OCI-M2 (cell line): ENCODE data around the gene B3GALT4.
A peak's percentile ranks its signal among the peaks of the same experiment; 100 is the strongest.
"Not testable (repeated sequence)": the region's sequence is repeated elsewhere in the genome, so short reads cannot be mapped to it uniquely, and the experiment has no call there.

Experiments used
- DNase-seq: peaks from one replicate; lab custom pipeline; 2025; ENCODE audit not compliant: unreplicated experiment; lab: John Stamatoyannopoulos, UW

The B3GALT4 gene, protein sequence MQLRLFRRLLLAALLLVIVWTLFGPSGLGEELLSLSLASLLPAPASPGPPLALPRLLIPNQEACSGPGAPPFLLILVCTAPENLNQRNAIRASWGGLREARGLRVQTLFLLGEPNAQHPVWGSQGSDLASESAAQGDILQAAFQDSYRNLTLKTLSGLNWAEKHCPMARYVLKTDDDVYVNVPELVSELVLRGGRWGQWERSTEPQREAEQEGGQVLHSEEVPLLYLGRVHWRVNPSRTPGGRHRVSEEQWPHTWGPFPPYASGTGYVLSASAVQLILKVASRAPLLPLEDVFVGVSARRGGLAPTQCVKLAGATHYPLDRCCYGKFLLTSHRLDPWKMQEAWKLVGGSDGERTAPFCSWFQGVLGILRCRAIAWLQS

DNA sequence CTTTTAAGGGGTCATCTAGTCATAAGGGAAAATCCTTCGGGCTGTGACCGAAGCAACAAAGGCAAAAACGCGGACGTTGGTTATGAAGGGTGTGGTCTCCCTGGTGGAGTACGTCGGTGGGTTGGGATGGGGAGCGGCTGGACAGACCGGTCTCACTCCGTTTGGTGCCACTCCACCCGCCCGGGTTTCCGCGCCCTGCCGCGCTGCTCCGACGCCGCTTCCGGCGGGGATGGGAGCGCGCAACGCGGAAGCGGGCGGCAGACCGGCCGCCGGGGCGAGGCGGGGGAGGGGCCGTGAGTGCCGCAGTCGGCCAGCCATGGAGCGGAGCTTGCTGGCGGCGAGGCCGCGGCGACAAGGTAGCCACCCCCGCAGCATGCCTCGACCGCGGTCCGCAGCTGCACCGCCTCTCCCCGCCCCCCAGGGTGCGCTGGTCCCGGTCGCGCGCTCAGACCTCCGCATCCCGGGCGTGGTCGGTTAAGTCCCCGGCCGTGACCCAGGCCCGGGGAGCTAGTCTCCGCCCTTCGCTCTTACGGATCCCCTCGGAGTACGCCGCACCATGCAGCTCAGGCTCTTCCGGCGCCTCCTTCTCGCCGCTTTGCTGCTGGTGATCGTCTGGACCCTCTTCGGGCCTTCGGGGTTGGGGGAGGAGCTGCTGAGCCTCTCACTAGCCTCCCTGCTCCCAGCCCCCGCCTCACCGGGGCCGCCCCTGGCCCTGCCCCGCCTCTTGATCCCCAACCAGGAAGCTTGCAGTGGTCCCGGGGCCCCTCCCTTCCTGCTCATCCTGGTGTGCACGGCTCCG, at the start of gene B3GALT4:
B3GALT4 (plus strand) TSS at position 260 of the 799 bp plus-strand sequence; CDS start at position 557, 297 bp downstream.
- no peak for DNase-seq

DNA sequence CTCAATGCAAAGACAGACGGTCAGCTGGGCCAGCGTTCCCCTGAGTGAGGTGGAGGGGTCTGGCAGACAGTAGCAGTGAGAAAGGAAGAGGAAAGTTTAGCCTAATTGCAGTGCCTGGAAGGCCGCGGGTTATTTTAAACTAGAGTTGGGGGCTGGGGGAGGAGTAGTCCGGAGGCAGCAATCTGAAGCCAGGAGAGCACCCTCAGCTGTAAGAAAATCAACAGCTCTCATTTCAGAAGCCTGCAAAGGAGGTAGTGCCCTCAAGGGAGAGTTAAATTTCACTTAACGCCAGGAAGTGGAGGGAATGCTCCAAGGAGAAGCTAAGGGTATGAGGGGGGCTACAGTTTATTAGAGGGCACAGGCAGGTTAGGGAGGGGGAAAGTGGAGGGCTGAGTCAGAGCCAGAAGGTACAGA, 41.7 kb upstream of the B3GALT4 start:
- DNase-seq: no peak

DNA sequence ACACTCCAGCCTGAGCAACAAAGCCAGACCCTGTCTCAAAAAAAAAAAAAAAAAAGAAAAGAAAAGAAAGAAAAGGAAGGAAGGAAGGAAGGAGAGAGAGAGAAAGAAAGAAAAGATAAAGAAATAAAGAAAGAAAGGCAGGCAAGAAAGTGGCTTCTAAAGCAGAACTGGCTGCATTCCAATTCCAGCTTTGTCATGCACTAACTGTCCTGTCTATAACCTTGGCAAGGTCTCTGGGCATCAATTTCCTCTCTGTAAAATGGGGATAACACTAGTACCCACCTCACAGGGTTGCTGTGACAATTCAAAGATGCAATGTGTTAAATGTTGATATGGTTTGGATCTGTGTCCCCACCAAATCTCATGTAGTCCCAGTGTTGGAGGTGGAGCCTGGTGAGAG, 40.6 kb upstream of the B3GALT4 start:
- DNase-seq: no peak

DNA sequence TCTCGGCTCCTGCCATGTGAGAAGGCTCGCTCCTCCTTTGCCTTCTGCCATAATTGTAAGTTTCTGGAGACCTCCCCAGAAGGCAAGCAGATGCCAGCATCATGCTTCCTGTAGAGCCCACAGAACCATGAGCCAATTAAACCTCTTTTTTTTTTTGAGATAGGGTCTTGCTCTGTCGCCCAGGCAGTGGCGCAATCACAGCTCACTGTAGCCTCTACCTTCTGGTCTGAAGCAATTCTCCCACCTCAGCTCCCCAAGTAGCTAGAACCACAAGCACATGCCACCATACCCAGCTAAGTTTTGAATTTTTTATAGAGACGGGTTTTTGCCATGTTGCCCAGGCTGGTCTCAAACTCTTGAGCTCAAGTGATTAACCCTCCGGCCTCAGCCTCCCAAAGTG, 40.1 kb upstream of the B3GALT4 start:
- DNase-seq: no peak

DNA sequence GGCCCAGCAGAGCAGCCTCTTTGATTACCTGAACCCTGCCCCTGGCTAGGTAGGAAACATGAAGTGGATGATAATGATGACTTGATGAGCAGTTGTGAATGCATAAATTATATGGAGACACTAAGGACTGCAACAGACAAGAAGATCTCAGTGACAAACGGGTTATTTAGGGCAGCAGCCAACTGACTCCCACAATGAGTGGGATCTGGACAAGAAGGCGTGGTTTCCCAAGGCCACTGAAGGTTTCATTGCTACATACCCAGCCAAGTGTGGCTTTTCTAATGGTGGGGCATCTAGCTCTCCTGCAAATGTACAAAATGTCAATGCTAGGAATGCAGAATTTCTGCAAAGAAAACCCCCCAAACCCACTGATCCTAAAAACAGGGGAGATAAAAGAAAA, 39.2 kb upstream of the B3GALT4 start:
- no peak for DNase-seq

DNA sequence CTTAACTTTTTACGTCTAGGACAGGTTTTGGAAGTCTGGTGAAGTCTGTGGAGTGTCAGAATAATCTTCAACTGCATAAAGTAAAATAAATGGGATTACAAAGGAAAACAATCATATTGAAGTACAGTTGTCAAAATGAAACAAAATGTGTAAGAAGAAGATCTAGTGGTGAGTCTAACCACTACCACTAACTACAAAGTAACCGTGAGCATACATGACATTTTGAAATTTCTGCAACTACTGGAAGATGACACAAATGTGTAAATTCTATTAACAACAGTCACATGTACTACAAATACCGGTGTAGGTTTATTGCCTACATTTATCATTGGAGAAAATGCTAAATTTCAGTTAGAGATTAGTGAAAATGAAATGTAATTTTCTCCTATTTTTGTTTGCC, 35.0 kb upstream of the B3GALT4 start:
- no peak for DNase-seq

DNA sequence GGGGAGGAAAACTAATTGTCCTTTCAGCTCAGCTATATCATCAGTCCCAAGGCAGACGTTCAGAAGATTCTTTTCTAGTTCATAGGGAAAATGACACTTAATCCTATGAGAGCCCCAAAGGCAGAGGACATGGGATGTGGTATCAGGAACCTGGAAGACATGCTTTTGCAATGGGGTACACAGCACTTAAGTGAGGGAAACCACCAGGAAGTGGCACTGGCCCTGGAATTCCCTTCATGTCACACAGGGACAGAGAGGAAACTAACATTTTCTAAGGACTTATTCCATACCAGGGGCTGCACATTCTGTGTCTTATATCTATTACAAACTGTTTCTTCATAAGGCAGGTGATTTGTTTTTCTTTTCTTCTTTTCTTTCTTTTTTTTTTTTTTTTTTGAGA, 33.4 kb upstream of the B3GALT4 start:
- no peak for DNase-seq

DNA sequence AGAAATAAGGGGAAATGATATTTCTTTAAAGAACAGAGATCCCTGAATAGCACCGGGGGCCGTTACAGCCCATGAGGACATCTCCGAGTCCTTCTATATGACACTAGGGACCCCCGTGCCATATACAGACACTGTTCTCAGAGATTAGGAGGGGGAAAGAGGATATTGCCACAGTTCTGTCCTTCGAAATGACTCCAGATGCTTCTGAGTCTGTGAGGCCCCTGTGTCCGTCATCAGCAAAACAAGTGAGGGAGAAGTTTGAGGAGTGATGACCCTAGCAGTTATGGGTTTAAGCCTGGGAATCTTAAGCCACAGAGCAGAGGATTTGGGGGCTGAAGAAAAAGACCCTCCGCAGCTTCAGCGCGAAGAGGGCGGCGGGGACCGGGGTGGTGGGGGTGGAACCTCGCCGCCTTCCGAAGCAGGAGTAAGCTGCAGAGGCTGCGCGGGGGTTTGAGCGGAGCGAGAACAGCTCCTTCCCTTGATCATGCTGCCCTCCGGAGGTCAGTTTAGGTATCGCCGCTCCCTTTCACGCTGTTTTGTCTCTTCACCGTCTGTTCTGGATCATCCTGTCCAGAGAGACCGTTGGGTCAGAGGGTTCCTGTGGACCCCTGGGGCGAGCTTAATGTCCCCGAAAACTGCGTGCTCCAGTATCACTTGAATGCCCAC, 28.8 kb upstream of the B3GALT4 start:
- DNase-seq: peak; percentile 97

DNA sequence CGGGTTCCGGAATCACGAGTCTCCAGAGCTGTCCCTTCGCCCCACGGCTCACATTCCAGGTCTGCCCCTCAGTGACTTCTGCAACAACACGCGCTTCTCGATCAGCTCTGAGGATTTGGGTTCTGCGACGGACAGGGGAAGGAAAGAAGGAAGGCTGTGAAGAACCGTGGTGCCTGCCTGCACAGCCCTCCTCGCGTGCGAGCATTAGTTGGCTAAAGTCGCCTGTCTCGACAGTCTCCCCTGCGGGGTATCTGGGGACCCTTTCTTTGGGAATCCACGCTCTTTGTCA, 28.3 kb upstream of the B3GALT4 start:
- DNase-seq: no peak

DNA sequence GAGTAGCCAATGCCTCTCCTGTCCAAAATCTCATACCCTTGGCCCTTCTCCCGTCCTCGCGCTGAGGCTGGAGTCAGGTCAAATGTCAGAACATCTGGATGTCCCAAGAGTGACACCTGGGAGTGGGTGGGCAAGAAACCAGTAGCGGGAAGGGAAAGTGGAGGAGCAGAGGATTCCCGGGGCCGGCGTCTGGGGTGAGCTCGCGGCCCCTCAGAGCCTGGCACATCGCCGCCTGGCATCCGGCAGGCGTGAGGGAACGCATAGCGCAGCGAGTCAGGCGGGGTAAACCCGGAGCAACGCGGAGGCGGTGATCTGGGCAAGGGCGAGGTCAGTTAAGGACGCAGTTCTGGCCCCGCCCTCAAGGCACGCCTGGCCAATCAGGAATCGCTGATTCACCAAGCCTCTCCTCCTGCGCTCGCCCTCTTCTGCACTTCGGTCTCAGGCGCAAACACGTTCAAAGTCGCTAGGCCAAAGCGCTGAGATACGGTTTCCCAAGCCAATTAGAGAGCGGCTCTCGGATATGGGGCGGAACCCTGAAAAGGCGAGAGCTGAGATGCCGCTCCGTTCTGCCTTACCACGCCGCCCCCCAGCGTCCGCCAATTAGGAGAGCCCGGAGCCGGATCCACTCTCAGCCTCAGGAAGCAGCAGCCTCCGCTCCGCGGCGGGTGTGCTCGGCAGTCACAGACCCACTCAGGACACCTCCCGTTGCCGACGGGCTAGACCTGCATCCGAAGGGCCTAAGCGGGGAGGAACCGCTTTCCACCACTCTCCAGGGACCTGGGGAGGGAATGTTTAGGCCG, 27.8 kb upstream of the B3GALT4 start:
- DNase-seq: peak; percentile 95

DNA sequence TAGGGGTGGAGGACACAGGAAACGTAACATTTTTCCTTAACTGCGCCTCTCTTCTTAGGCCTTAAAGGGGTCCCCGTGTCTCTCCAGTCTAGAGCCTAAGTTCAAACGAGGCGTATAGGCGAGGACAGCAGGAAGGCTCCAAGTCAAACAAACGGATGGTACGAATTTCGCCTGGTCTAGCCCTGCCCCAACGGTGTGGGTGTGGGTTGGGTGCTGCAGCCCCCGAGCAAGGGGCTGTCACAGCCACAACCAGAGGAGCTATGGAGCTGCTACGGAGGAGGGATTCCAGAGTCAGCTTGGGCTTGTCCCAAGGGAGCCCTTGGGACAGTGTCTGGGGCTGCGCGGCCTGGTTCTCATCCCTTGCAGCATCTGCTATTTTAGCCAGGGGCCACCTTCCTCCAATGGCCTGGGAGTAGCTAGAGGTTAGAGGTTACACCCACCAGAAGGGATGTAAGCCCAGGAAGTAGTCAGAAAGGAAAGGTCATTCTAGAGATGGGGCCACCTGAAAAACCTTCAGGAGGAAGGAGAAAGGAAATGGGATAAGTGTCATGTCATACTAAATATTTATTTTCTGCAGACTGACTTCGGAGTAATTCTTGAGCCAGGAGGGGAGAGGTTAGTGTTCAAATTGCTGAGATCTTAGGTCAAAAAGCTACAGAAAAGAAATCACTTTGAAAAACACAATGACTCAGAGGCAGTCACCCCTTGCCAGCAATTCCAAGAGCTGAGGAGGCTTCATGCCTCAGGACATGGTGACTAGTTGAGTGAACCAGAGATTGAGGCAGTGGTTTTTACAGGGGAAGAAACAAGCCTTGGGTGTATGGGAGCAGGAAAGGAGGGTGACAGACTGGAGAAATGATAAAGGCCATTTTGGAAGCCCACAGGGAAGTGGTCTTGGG, 26.9 kb upstream of the B3GALT4 start:
- DNase-seq: no peak

DNA sequence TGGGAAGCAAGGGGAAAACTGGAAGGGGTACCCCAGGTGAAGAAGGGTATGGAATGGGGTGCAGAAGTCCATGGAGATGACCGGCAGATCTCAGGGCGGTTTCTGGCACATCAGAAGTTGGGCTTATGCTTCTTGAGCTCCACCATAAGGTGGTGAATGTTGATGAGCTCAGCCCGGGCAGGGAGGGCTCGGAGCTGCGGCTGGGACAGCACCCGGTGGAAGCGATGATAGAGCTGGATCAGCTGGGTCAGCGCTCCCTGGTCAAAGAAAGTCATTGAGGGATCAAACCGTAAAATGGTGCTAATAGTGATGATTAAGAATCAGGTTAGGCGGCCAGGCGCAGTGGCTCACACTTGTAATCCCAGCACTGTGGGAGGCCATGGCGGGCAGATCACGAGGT, 26.2 kb upstream of the B3GALT4 start:
- DNase-seq: no peak

DNA sequence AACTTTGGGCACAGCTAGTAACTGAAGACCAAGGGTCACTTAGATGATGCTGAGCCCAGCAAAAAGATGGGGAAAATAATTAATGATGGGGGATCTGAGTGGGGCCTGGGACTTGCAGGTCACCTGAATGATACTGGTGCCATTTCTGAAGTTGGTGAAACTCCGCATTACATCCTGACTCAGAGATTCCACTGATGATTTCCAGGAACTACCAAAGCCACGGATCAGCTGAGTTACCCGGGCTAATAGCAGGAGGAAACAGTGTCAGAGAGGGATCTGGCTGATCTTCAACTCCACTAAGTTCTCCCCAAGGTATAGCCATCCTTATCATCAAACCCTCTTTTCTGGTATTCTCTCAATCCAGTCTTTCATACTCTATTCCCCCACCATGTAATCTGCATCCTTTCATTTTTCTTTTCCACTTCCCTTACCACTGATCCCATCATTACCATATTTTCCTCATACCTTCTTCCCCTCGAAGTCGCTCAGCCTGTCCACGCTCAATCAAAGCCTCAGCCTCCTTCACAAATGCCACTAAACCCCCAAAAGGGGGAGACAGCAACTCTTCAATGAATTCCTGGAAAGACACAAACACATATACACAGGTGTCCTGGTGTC, 25.4 kb upstream of the B3GALT4 start:
- no peak for DNase-seq

DNA sequence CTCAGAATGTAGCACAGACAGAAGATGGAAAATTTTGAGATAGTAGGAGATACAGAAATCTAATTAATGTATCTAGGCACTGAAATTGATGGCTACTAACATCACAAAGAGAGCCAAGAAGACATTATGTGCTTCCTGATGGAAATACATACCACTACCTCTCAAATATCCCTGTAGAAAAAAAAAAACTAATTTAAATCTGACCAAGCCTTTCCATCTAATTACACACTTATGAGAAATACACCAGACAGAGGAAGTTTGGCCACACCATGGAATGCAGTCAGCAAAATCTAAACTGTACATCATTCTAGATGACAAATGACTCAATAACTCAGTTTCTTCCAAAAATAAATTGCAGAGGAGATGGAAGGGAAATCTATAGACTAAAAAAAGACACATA, 24.2 kb upstream of the B3GALT4 start:
- no peak for DNase-seq

DNA sequence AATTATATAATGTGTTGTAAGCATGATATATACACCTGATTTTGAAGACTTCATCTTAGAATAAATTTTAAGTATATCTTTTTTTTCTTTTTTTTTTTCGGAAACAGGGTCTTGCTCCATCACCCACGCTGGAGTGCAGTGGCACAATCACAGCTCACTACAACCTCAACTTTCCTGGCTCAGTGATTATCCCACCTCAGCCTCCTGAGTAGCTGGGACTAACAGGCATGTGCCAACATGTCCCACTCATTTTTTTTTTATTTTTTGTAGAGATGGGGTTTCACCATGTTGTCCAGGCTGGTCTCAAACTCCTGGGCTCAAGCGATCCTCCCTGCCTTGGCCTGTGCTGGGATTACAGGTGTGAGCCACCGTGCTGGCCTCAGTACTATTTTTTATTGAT, 22.3 kb upstream of the B3GALT4 start:
- DNase-seq: no peak

DNA sequence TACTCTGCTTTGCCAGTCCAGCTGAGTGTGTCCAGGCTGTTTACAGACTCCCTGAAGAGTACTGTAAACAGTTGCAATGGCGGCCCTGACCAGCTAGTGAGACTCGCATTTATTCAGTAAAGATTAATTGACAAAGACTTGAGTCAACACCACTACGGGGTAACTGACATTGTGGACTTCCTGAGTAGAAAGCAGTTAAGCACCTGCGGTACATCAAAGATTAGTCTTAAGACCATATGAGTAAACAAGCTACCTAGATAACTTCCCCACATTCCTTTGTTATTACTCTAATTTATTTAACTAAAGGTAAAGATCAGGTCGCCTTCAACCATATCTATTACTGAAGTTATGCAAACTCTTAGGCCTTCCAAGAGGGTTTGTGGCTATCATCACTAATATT, 17.9 kb upstream of the B3GALT4 start:
- no peak for DNase-seq

DNA sequence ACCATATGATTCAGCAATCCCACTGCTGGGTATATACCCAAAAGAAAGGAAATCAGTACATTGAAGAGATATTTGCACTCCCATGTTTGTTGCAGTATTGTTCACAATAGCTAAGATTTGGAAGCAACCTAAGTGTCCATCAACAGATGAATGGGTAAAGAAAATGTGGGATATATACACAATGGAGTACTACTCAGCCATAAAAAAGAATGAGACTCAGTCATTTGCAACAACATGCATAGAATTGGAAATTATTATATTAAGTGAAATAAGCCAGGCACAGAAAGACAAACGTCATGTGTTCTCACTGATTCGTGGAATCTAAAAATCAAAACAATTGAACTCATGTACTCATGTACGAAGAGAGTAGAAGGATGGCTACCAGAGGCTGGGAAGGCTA, 14.4 kb upstream of the B3GALT4 start:
- not testable (repeated sequence) for DNase-seq

DNA sequence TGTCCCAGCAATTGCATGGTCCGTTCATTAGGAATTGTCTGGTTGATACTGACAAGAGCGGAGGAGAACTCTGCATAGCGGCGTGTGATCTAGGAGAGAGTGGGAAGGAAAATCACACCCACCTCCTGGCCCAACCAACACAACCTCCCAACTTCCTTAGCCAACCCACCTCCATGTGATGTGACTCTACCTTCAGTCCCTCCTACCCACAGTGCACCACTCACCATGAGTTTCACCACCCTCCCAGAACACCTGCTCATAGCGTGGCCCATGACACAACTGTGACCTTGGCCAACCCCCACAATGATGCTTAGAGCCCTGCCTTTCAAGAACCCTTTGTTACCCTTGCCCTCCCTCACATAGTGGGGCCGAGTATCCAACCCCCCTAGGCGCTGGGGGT, 12.9 kb upstream of the B3GALT4 start:
- no peak for DNase-seq

DNA sequence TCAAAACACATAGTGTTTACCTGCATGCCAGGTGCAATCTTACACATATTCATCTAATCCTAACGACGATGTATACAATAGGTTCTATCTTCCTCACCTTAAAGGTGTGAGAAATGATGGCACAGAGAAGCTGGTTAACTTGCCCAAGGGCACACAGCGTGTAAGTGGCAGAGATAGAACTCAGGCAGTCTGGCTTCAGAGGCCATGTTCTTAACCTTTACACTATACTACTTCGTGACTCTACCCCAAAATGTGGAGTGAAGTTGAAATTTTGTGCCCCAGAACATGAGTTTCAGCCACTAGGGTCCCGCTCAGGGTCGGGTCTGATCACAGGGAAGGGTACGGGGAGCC, 5.8 kb upstream of the B3GALT4 start:
- no peak for DNase-seq
